K562 (cell line): ENCODE results near the gene COX6A1. TPM values are rescaled to one million over a fixed set of nuclear protein-coding genes. Genes with fewer than 3 reads are reported as not detected.
"Not testable (repeated sequence)": the region's sequence is repeated elsewhere in the genome, so short reads cannot be mapped to it uniquely, and the experiment has no call there.

Experiments used
- ATAC-seq: fragments of 200-7000 bp; cut with Tn5 transposase; 3 replicates; pipeline ENCODE4 v1.9.1; 2020; ENCODE audit warnings: moderate library complexity
- BruUV-seq: library from RNA; stranded (reverse); fragments of 400-500 nt; replicated peaks from 2 replicates; lab custom pipeline; 2021; lab: Mats Ljungman, UMichigan
- CTCF ChIA-PET: fragments of 300-600 bp; formaldehyde crosslinking; extraction: SDS; loops from one replicate; lab custom pipeline; 2021; ENCODE audit warnings: low intra/inter-chr PET ratio; lab: Yijun Ruan, JAX
- POLR2A ChIA-PET: fragments of 300-600, 350-650 bp; sonication (Branson Sonifier 250); formaldehyde crosslinking; extraction: SDS; loops from one replicate; lab custom pipeline; 2021; ENCODE audit warnings: antibody characterized with exemption, inconsistent platforms; lab: Yijun Ruan, JAX
- DNase-seq, 4 experiments: peaks; one replicate each; pipeline versions ENCODE4 v3.0.0 to v3.0.0-alpha.2; 2011 to 2018; ENCODE audit warnings: low spot score in 3 of 4, mixed read lengths in 3 of 4; ENCODE audit errors: extremely low read depth in 1 of 4
- FAIRE-seq: peaks from 2 replicates; lab custom pipeline; 2011; peaks lifted over from hg19 to GRCh38; lab: Jason Lieb, UNC
- H2AFZ ChIP-seq: 2 replicates; pipeline ENCODE4 v1.6.0; 2011; ENCODE audit warnings: low read depth, low read length, control low read depth, inconsistent platforms
- H3K27ac ChIP-seq: fragments of 200-600 bp; 3 replicates; pipeline ENCODE4 v1.8.0; 2011; ENCODE audit warnings: low read depth, mild to moderate bottlenecking, control low read depth, inconsistent platforms, low read length, moderate library complexity, mixed read lengths; ENCODE audit errors: extremely low read depth
- H3K27me3 ChIP-seq, 2 experiments: fragments of 300-600 bp in 1 of 2; 2 replicates in 1 of 2; 3 replicates in 1 of 2; pipeline versions ENCODE4 v1.6.0 to v1.8.0; 2011; ENCODE audit warnings: inconsistent platforms in 2 of 2, low read length in 2 of 2, mild to moderate bottlenecking in 1 of 2, mixed read lengths in 1 of 2, moderate library complexity in 1 of 2; ENCODE audit not compliant: control insufficient read depth in 2 of 2, insufficient read depth in 2 of 2
- H3K36me3 ChIP-seq: fragments of 300-600 bp; 3 replicates; pipeline ENCODE4 v1.8.0; 2011; ENCODE audit warnings: mild to moderate bottlenecking, low read length, inconsistent platforms; ENCODE audit not compliant: control insufficient read depth, insufficient read depth
- H3K4me1 ChIP-seq, 2 experiments: fragments of 200-600 bp in 1 of 2; replicated peaks in 1 of 2; 2 replicates in 1 of 2; 3 replicates in 1 of 2; pipeline versions ENCODE4 v1.5.1 to v1.8.0; 2011; ENCODE audit warnings: inconsistent platforms in 2 of 2, low read length in 2 of 2, mild to moderate bottlenecking in 1 of 2, mixed read lengths in 1 of 2, moderate library complexity in 1 of 2; ENCODE audit not compliant: control insufficient read depth in 2 of 2, insufficient read depth in 2 of 2
- H3K4me2 ChIP-seq: 2 replicates; pipeline ENCODE4 v1.6.1; 2011; ENCODE audit warnings: low read length, control low read depth, inconsistent platforms, mixed read lengths; ENCODE audit not compliant: insufficient read depth
- H3K4me3 ChIP-seq: fragments of 200-600 bp; sonication (generic), shearing (Covaris generic); 2 replicates; pipeline ENCODE4 v1.5.1; 2016; ENCODE audit warnings: control low read depth, inconsistent platforms
- H3K79me2 ChIP-seq: fragments of 200-600 bp; 3 replicates; pipeline ENCODE4 v1.8.0; 2011; ENCODE audit warnings: low read length, inconsistent platforms; ENCODE audit not compliant: control insufficient read depth, insufficient read depth
- H3K9ac ChIP-seq, 2 experiments: 2 replicates each; pipeline versions ENCODE4 v1.6.0 to v1.6.1; 2011; ENCODE audit warnings: low read depth in 2 of 2, low read length in 2 of 2, control low read depth in 1 of 2, inconsistent platforms in 1 of 2, mild to moderate bottlenecking in 1 of 2, mixed read lengths in 1 of 2; ENCODE audit not compliant: insufficient read depth in 1 of 2
- H3K9me1 ChIP-seq: one replicate; pipeline ENCODE4 v1.6.0; 2011; ENCODE audit warnings: inconsistent platforms, mild to moderate bottlenecking, low read length, moderate library complexity; ENCODE audit not compliant: control insufficient read depth, insufficient read depth
- H3K9me3 ChIP-seq: replicated peaks from 2 replicates; pipeline ENCODE4 v1.5.1; 2011; ENCODE audit warnings: low read depth, low read length, inconsistent platforms; ENCODE audit not compliant: control insufficient read depth, insufficient read depth
- H4K20me1 ChIP-seq: replicated peaks from 2 replicates; pipeline ENCODE4 v1.6.1; 2011; ENCODE audit warnings: low read length, inconsistent platforms, mixed read lengths; ENCODE audit not compliant: control insufficient read depth, insufficient read depth
- GTF2E2 ChIP-seq: fragments of 200-800 bp; sonication (Bioruptor generic); IDR thresholded peaks from 2 replicates; pipeline ENCODE4 v1.6.1; 2016; ENCODE audit warnings: missing genetic modification characterization, missing compliant biosample characterization
- HMGXB4 ChIP-seq: sonication (generic); formaldehyde crosslinking; IDR thresholded peaks from 2 replicates; pipeline ENCODE4 v1.8.1; 2023; ENCODE audit warnings: mild to moderate bottlenecking, missing genetic modification reagents
- UBTF ChIP-seq, 2 experiments: IDR thresholded peaks; 2 replicates each; pipeline ENCODE4 v1.6.1; 2012; ENCODE audit warnings: improper control_type of control experiment in 2 of 2, low read depth in 2 of 2, low read length in 2 of 2, borderline replicate concordance in 1 of 2
- WGBS: fragments of 100-300 bp; shearing (Covaris generic); methylation state at CpG from one replicate; pipeline ENCODE4 v1.1.6; 2016; ENCODE audit warnings: low coverage, mixed read lengths; ENCODE audit not compliant: insufficient coverage; ENCODE audit errors: missing lambda C conversion rate; 5-methylcytosine and 5-hydroxymethylcytosine counted together
- in situ Hi-C: fragments of 300-500 bp; cut with MboI; formaldehyde crosslinking; loops from 4 replicates; pipeline ENCODE4 v1.15.0; 2018; ENCODE audit warnings: inconsistent platforms, mixed read lengths
- intact Hi-C: fragments of 100-400 bp; cut with micrococcal nuclease; formaldehyde crosslinking; loops from 2 replicates; pipeline ENCODE4 v1.14.2; 2022
- polyA plus RNA-seq, 8 experiments: library from polyadenylated mRNA; depleted of rRNA in 4 of 8; stranded (reverse) in 5 of 8; unstranded in 3 of 8; fragments of >200 nt; fragmentation: Nextera tagmentation in 2 of 8; fragmentation: Illumina TruSeq in 1 of 8; extraction: Ambion mirVana in 2 of 8; extraction: Trizol in 1 of 8; gene quantifications; 2 replicates each; pipeline versions ENCODE4 v1.2.1 to v1.2.3, GENCODE V29; 2011 to 2014; ENCODE audit warnings: inconsistent platforms in 1 of 8, missing spikeins in 1 of 8
- total RNA-seq, 7 experiments: library from RNA; depleted of rRNA in 6 of 7; stranded (reverse); fragments of >200 nt in 6 of 7; fragmentation: Illumina TruSeq in 2 of 7; extraction: Trizol in 2 of 7; gene quantifications; 2 replicates each; pipeline versions ENCODE4 v1.2.1 to v1.2.3, GENCODE V29; 2011 to 2021; ENCODE audit warnings: low replicate concordance in 1 of 7

Gene COX6A1
- total and polyA plus RNA-seq, 9 of the 15 experiments (the other 6 are each of a cell fraction or from before 2014, with no cell fraction given) = 414 to 4,142 (median 931) TPM

- intact Hi-C loops = loop anchor here (5.0 kb wide), 1 partner anchor 135 kb away; the partner anchor contains the start of gene POP5
- DNase-seq, FAIRE-seq, H3K27me3 ChIP-seq, H3K9me3 ChIP-seq, H3K4me1 ChIP-seq, ATAC-seq, CTCF ChIA-PET, H4K20me1 ChIP-seq, in situ Hi-C loops, H3K9me1 ChIP-seq: not testable (repeated sequence)
- Histone ChIP-seq H2AFZ (peak overlapping the region; percentile 96), H3K4me2 (peak overlapping the region; percentile 97), H3K27ac (peak overlapping the region; percentile 89), H3K36me3 (peaks cover 59% of the 10 kb centered on the region), H3K4me3 (peak overlapping the region; percentile 99), H3K79me2 (peaks cover 70% of the 10 kb centered on the region), H3K9ac (peak overlapping the region; percentile 92 to 100)
- 0 out of 2 replicates have a peak, but pooled peaks have one; percentile 9 for TF ChIP-seq HMGXB4 (CRISPR knock-in tag)
- peak; percentile 47 for TF ChIP-seq GTF2E2 (tag)
- 0 out of 4 replicates have a peak, but pooled peaks of 1 of the 2 experiments have one; percentile 3 for TF ChIP-seq UBTF (IDR thresholded peaks at IDR 0.05; ENCODE audit: borderline replicate concordance in 1 of 2, low read depth in 2 of 2, low read length in 2 of 2)
- BruUV-seq = TSS peak; percentile 69
- 0% methylated on average over 14 of the region's 17 CpGs for WGBS
- POLR2A ChIA-PET = interaction anchor here (0.8 to 5.3 kb wide), 2 partner anchors 11 to 33 kb away, joined by 3 to 38 read pairs; no protein-coding TSS in a partner anchor
Measured at GRCh38 chr12:120446844-120447178, 8.9 kb downstream of the COX6A1 start.
